ENCODE results near the gene CDIP1. TPM values are rescaled to one million over a fixed set of nuclear protein-coding genes. Genes with fewer than 3 reads are reported as not detected.

Gene CDIP1
- total and polyA plus RNA-seq, 2 of the 8 experiments (the other 6 are each of a cell fraction or from before 2014, with no cell fraction given): 56.6 to 76.3 TPM

GRCh38 chr16:4524571-4524970, 14.0 kb downstream of the CDIP1 start:
- H4K20me1 ChIP-seq (replicated peaks in 1 of 2; ENCODE audit: control insufficient read depth in 1 of 2, insufficient read depth in 2 of 2, low read length in 2 of 2): peaks cover 0 to 11% of the 10 kb centered on the region in 2 experiments
- CTCF ChIA-PET (ENCODE audit: partially characterized antibody): interaction anchor here (1.0 to 35.4 kb wide), 8 partner anchors 15 to 126 kb away, joined by 3 to 968 read pairs (median 6); partner anchors contain the start of genes C16orf96, CDIP1 and MGRN1
- TF ChIP-seq EZH2 (IDR thresholded peaks at IDR 0.05; ENCODE audit: low read depth, low read length, severe bottlenecking): no peak
- TF ChIP-seq TBP (IDR thresholded peaks at IDR 0.05; ENCODE audit: low read depth, low read length): no peak
- TF ChIP-seq CTCF (IDR thresholded peaks at IDR 0.05; ENCODE audit: control extremely low read depth in 1 of 3, insufficient read depth in 1 of 3, low read depth in 1 of 3, low read length in 3 of 3): no peak
- no peak for TF ChIP-seq RBBP5 (IDR thresholded peaks at IDR 0.05; ENCODE audit: borderline replicate concordance, low read depth, low read length)
- TF ChIP-seq SIX5 (IDR thresholded peaks at IDR 0.05; ENCODE audit: low read depth, low read length): no peak
- TF ChIP-seq BRCA1 (IDR thresholded peaks at IDR 0.05; ENCODE audit: low read depth, low read length): no peak
- no peak for TF ChIP-seq CBX5 (IDR thresholded peaks at IDR 0.05; ENCODE audit: low read depth, low read length)
- TF ChIP-seq TCF12 (IDR thresholded peaks at IDR 0.05; ENCODE audit: low read depth, low read length): no peak
- TF ChIP-seq SAP30 (IDR thresholded peaks at IDR 0.05; ENCODE audit: insufficient read depth, insufficient replicate concordance, low read length): no peak
- TF ChIP-seq ASH2L (IDR thresholded peaks at IDR 0.05; ENCODE audit: low read length): no peak
- no peak for TF ChIP-seq POLR2AphosphoS5 (IDR thresholded peaks at IDR 0.05; ENCODE audit: low read depth, low read length)
- no peak for TF ChIP-seq RNF2 (IDR thresholded peaks at IDR 0.05; ENCODE audit: borderline replicate concordance, low read depth, low read length, missing control alignments, poor library complexity, severe bottlenecking)

More at GRCh38 chr16:4524571-4524970, 14.0 kb downstream of the CDIP1 start:
- H3K4me1 ChIP-seq (replicated peaks in 1 of 4; ENCODE audit: control insufficient read depth in 3 of 4, insufficient read depth in 4 of 4, low read length in 3 of 4): peaks cover 4 to 25% (median 21%) of the 10 kb centered on the region in 4 experiments
- no peak overlapping the region for H2BK20ac ChIP-seq (ENCODE audit: low read length)
- H2BK120ac ChIP-seq (replicated peaks; ENCODE audit: low read depth, low read length): no peak overlapping the region
- no peak overlapping the region for H3K4me3 ChIP-seq (ENCODE audit: extremely low read depth in 1 of 4, insufficient read depth in 2 of 4, low read depth in 3 of 4, low read length in 4 of 4)
- no peak for DNase-seq (ENCODE audit: low read depth in 1 of 2, low spot score in 2 of 2)
- FAIRE-seq: no peak
- no peak overlapping the region for H4K5ac ChIP-seq (ENCODE audit: insufficient read length, low read depth, low read length)
- no peak overlapping the region for H3K56ac ChIP-seq (replicated peaks; ENCODE audit: insufficient read length, low read depth, low read length)
- no peak overlapping the region for H4K91ac ChIP-seq (replicated peaks; ENCODE audit: insufficient read length, low read length)
- no peak overlapping the region for H2BK5ac ChIP-seq (ENCODE audit: low read depth, low read length)
- H3K23me2 ChIP-seq (ENCODE audit: low read depth, low read length): no peaks in the 10 kb centered on the region; the same call in 1 of the 2 replicates
- H3K27ac ChIP-seq (ENCODE audit: low read depth, low read length): no peak overlapping the region
- no peak overlapping the region for H3K18ac ChIP-seq (ENCODE audit: extremely low read depth, low read length)
- no peak overlapping the region for H3K23ac ChIP-seq (ENCODE audit: insufficient read length)
- peaks cover 3 to 18% of the 10 kb centered on the region in 2 experiments; a peak in 2 of 4 replicates for H3K79me2 ChIP-seq (ENCODE audit: control insufficient read depth in 1 of 2, insufficient read depth in 2 of 2, low read length in 2 of 2)
- H3K9ac ChIP-seq (replicated peaks in 1 of 4; ENCODE audit: extremely low read depth in 1 of 4, low read depth in 3 of 4, low read length in 3 of 4): no peak overlapping the region
- POLR2A ChIA-PET (ENCODE audit: partially characterized antibody): interaction anchor here (1.0 to 2.6 kb wide), 7 partner anchors 9 to 92 kb away, joined by 3 to 11 read pairs (median 4); partner anchors contain the start of gene CDIP1
- no peak overlapping the region for H2BK12ac ChIP-seq (ENCODE audit: low read depth, low read length)
- no peaks in the 10 kb centered on the region for H3K27me3 ChIP-seq (replicated peaks in 1 of 4; ENCODE audit: control insufficient read depth in 3 of 4, extremely low read depth in 1 of 4, insufficient read depth in 3 of 4, low read length in 3 of 4)
- no peak overlapping the region for H3K4ac ChIP-seq (replicated peaks; ENCODE audit: insufficient read length, low read depth, low read length)
- H4K8ac ChIP-seq (ENCODE audit: extremely low read depth, insufficient read depth, low read length): no peak overlapping the region
- H2AK5ac ChIP-seq (ENCODE audit: low read depth, low read length): no peak overlapping the region
- no peak overlapping the region for H3K4me2 ChIP-seq (ENCODE audit: insufficient read depth in 1 of 2, low read depth in 2 of 2, low read length in 2 of 2)
- peak overlapping the region; percentile 83; the same call in 1 of the 2 replicates for H2BK15ac ChIP-seq (ENCODE audit: low read length)
- no peaks in the 10 kb centered on the region for H3K9me3 ChIP-seq (ENCODE audit: insufficient read depth in 2 of 2, low read depth in 1 of 2, low read length in 1 of 2)
- no peak overlapping the region for H2AFZ ChIP-seq (ENCODE audit: low read length)
- H3K36me3 ChIP-seq (ENCODE audit: control insufficient read depth in 2 of 4, insufficient read depth in 4 of 4, low read length in 3 of 4): no peaks in the 10 kb centered on the region
- peaks cover 5% of the 10 kb centered on the region for H3K79me1 ChIP-seq (ENCODE audit: low read depth, low read length)
- H3K14ac ChIP-seq (ENCODE audit: insufficient read length): no peak overlapping the region

All from H1 (cell line).